Panc1 (cell line): ENCODE data around the gene SLC4A9. TPM values are rescaled to one million over a fixed set of nuclear protein-coding genes. Genes with fewer than 3 reads are reported as not detected.

Experiments
- ATAC-seq: fragments of 200-7000 bp; cut with Tn5 transposase; 2 replicates; pipeline ENCODE4 v1.9.1; 2020; ENCODE audit warnings: mild to moderate bottlenecking, moderate library complexity
- BruUV-seq: library from RNA; stranded (reverse); fragments of 400-500 nt; replicated peaks from 2 replicates; lab custom pipeline; 2021; lab: Mats Ljungman, UMichigan
- CTCF ChIA-PET: fragments of 300-600 bp; sonication (Branson Sonifier 250); formaldehyde crosslinking; loops from one replicate; lab custom pipeline; 2022; ENCODE audit warnings: antibody characterized with exemption; lab: Charles Lee
- POLR2A ChIA-PET: fragments of 300-600 bp; sonication (Branson Sonifier 250); formaldehyde crosslinking; loops from one replicate; lab custom pipeline; 2022; ENCODE audit warnings: antibody characterized with exemption; lab: Charles Lee
- DNase-seq: peaks from one replicate; pipeline ENCODE4 v3.0.0-alpha.2; 2010; ENCODE audit warnings: low read depth, low spot score
- H3K27ac ChIP-seq: 2 replicates; pipeline ENCODE4 v1.5.1; 2011; ENCODE audit warnings: mild to moderate bottlenecking, low read length, inconsistent platforms
- H3K27me3 ChIP-seq: fragments of 200-500 bp; sonication (Bioruptor generic); 2 replicates; pipeline ENCODE4 v1.6.0; 2014; ENCODE audit warnings: low read length, inconsistent platforms; ENCODE audit not compliant: control insufficient read depth, insufficient read depth
- H3K36me3 ChIP-seq: fragments of 200-500 bp; sonication (Bioruptor generic); 2 replicates; pipeline ENCODE4 v1.5.1; 2014; ENCODE audit warnings: inconsistent platforms, mild to moderate bottlenecking, low read length, moderate library complexity; ENCODE audit not compliant: control insufficient read depth, insufficient read depth
- H3K4me1 ChIP-seq: 2 replicates; pipeline ENCODE4 v1.5.1; 2011; ENCODE audit warnings: inconsistent platforms, mild to moderate bottlenecking, low read length, moderate library complexity; ENCODE audit not compliant: control insufficient read depth, insufficient read depth
- H3K4me3 ChIP-seq, 2 experiments: 2 replicates each; pipeline ENCODE4 v1.5.1; 2011 to 2012; ENCODE audit warnings: low read depth in 2 of 2, low read length in 2 of 2, mild to moderate bottlenecking in 2 of 2, inconsistent platforms in 1 of 2, moderate library complexity in 1 of 2
- H3K9me3 ChIP-seq: fragments of 200-500 bp; sonication (Bioruptor generic); 2 replicates; pipeline ENCODE4 v1.5.1; 2014; ENCODE audit warnings: low read depth, mild to moderate bottlenecking, inconsistent platforms, low read length, moderate library complexity; ENCODE audit not compliant: control insufficient read depth, insufficient read depth
- CTCF ChIP-seq: fragments of 450-650 bp; IDR thresholded peaks from 2 replicates; pipeline ENCODE4 v1.5.1; 2017; ENCODE audit warnings: mild to moderate bottlenecking
- POLR2AphosphoS5 ChIP-seq: IDR thresholded peaks from 2 replicates; pipeline ENCODE4 v1.6.1; 2012; ENCODE audit warnings: mild to moderate bottlenecking, low read depth, low read length, moderate library complexity
- REST ChIP-seq, 2 experiments: IDR thresholded peaks; 2 replicates each; pipeline ENCODE4 v1.6.1; 2011 to 2012; ENCODE audit warnings: low read depth in 2 of 2, control low read depth in 1 of 2, low read length in 1 of 2, mild to moderate bottlenecking in 1 of 2, moderate library complexity in 1 of 2; ENCODE audit not compliant: insufficient read depth in 1 of 2
- SIN3A ChIP-seq: IDR thresholded peaks from 2 replicates; pipeline ENCODE4 v1.6.1; 2012; ENCODE audit warnings: low read depth, mild to moderate bottlenecking, low read length, moderate library complexity, borderline replicate concordance; ENCODE audit not compliant: insufficient read depth
- TCF7L2 ChIP-seq: IDR thresholded peaks from 2 replicates; pipeline ENCODE4 v1.6.1; 2011; ENCODE audit warnings: mild to moderate bottlenecking, low read depth, low read length, inconsistent platforms
- in situ Hi-C: cut with HindIII; loops from 2 replicates; pipeline ENCODE4 v1.10.0; 2016; ENCODE audit warnings: low sequenced_read_pairs, low pct_unique_long_range_greater_than_20kb
- intact Hi-C: fragments of 100-400 bp; cut with micrococcal nuclease; formaldehyde crosslinking; loops from one replicate; pipeline ENCODE4 v1.10.0; 2022; ENCODE audit not compliant: unreplicated experiment
- total RNA-seq: library from RNA; stranded (reverse); gene quantifications from one replicate; pipeline ENCODE4 v1.2.1, GENCODE V29; 2021; ENCODE audit not compliant: unreplicated experiment

The SLC4A9 gene
- total RNA-seq, 1 experiment from 2014 or later = not detected

- no peaks in the 10 kb centered on the region for H3K4me1 ChIP-seq
- H3K9me3 ChIP-seq = no peaks in the 10 kb centered on the region
- TF ChIP-seq POLR2AphosphoS5 (no peak), REST (IDR thresholded peaks at IDR 0.05; ENCODE audit: insufficient read depth in 1 of 2, low read depth in 2 of 2, low read length in 1 of 2) (no peak), SIN3A (no peak), TCF7L2 (no peak)
- no peak overlapping the region for H3K27ac ChIP-seq
- H3K36me3 ChIP-seq = no peaks in the 10 kb centered on the region
- in situ Hi-C loops (no loop called here), intact Hi-C loops (no loop called here)
- POLR2A ChIA-PET = no interaction called here
- H3K4me3 ChIP-seq = no peak overlapping the region
- DNase-seq = no peak
- CTCF ChIA-PET = no interaction called here
- H3K27me3 ChIP-seq = no peaks in the 10 kb centered on the region
- no peak for ATAC-seq
- no TSS peak for BruUV-seq
Measured at GRCh38 chr5:140391732-140392131, 31.7 kb downstream of the SLC4A9 start.

- peaks cover 4% of the 10 kb centered on the region; the same call in 1 of the 2 replicates for H3K4me1 ChIP-seq
- H3K27me3 ChIP-seq = no peaks in the 10 kb centered on the region
- ChIA-PET POLR2A (interaction anchor here (0.6 kb wide), 1 partner anchor 264 kb away, joined by 3 read pairs; no protein-coding TSS in a partner anchor), CTCF (interaction anchor here (0.6 kb wide), 1 partner anchor 35 kb away, joined by 5 read pairs; no protein-coding TSS in a partner anchor)
- TF ChIP-seq SIN3A (no peak), CTCF (no peak), TCF7L2 (no peak), POLR2AphosphoS5 (no peak), REST (IDR thresholded peaks at IDR 0.05; ENCODE audit: insufficient read depth in 1 of 2, low read depth in 2 of 2, low read length in 1 of 2) (no peak)
- no TSS peak for BruUV-seq
- H3K27ac ChIP-seq = no peak overlapping the region
- in situ Hi-C loops = no loop called here
- intact Hi-C loops = no loop called here
- no peaks in the 10 kb centered on the region for H3K9me3 ChIP-seq
- ATAC-seq = no peak
- no peak overlapping the region for H3K4me3 ChIP-seq
- H3K36me3 ChIP-seq = no peaks in the 10 kb centered on the region
- DNase-seq = no peak
Measured at GRCh38 chr5:140393738-140394137, 33.7 kb downstream of the SLC4A9 start.
